Endothelial cell (in vitro differentiated cells): Measurements from ENCODE around the gene ORC3. TPM values are rescaled to one million over a fixed set of nuclear protein-coding genes. Genes with fewer than 3 reads are reported as not detected.

Source experiments
- DNase-seq: peaks from one replicate; pipeline ENCODE4 v3.0.0; 2021; ENCODE audit warnings: low spot score
- H3K27ac Mint-ChIP-seq: one replicate; pipeline ENCODE4 v1.8.0; 2021; ENCODE audit warnings: mixed read lengths, inconsistent platforms; ENCODE audit not compliant: unreplicated experiment
- H3K27me3 Mint-ChIP-seq: one replicate; pipeline ENCODE4 v1.8.0; 2021; ENCODE audit warnings: mild to moderate bottlenecking, moderate library complexity, mixed read lengths, inconsistent platforms; ENCODE audit not compliant: unreplicated experiment
- H3K36me3 Mint-ChIP-seq: one replicate; pipeline ENCODE4 v1.8.0; 2021; ENCODE audit warnings: mild to moderate bottlenecking, low read depth, mixed read lengths, inconsistent platforms; ENCODE audit not compliant: unreplicated experiment
- H3K4me1 Mint-ChIP-seq: one replicate; pipeline ENCODE4 v1.8.0; 2021; ENCODE audit warnings: mild to moderate bottlenecking, mixed read lengths, inconsistent platforms; ENCODE audit not compliant: unreplicated experiment
- H3K4me3 Mint-ChIP-seq: one replicate; pipeline ENCODE4 v1.8.0; 2021; ENCODE audit warnings: mild to moderate bottlenecking, mixed read lengths, inconsistent platforms; ENCODE audit not compliant: unreplicated experiment
- H3K9me3 Mint-ChIP-seq: one replicate; pipeline ENCODE4 v1.8.0; 2021; ENCODE audit warnings: mixed read lengths, inconsistent platforms; ENCODE audit not compliant: unreplicated experiment
- total RNA-seq: library from RNA; stranded (reverse); fragmentation: NEBNext Ultra II Directional; extraction: Animal tissue kit (Norgen Biotek cat#: 25700); gene quantifications from one replicate; pipeline ENCODE4 v1.2.1, GENCODE V29; 2021; ENCODE audit not compliant: unreplicated experiment
- TF ChIP-seq, protein P1 (sequence below): fragments of 200-600 bp; sonication (generic); IDR thresholded peaks from one replicate; pipeline ENCODE4 v1.5.0; 2021; ENCODE audit warnings: antibody characterized with exemption; ENCODE audit not compliant: unreplicated experiment

Gene ORC3
- total RNA-seq, 1 donor from 2014 or later, result 22.5 TPM

DNA sequence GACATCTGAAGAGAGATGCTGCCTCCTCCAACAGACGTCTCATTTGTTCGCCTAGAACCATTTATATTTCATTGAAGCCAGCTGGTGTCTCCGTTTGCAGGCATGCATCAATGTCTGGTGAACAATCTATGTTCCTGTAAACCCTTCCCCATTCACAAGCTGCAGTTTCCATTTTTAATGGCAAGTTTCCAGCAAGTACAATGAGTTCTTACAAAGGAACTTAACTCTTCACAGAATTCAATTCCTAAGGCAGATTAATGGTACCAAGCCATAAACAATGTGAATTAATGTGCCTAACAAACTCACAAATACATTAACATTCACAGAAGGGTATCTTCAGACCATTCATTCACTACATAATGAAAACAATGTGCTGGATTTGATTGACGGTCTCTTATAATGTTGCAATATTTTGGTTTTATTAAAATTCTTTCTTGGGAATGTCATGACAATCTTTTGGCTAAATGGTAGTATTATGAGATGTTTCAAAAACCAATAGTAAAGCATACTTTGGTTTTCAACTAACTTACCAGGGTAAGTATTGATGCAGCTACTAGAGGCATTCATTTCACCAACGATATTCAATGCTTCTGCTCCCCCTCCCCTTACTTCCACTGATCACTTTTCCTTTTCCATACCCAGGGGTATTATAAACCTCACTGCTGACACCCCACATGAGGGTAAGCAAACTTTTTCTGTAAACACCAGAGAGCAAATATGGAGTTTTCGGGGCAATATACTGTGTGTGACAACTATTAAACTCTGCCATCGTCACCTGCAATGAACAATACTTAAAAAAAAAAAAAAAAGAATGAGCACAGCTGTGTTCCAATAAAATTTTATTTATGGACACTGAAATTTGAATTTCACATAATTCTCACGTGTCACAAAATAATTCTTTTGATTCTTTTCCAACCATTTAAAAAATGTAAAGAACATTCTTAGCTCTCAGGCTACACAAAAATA, 107.9 kb downstream of the ORC3 start:
- DNase-seq, result no peak
- TF ChIP-seq, protein P1, sequence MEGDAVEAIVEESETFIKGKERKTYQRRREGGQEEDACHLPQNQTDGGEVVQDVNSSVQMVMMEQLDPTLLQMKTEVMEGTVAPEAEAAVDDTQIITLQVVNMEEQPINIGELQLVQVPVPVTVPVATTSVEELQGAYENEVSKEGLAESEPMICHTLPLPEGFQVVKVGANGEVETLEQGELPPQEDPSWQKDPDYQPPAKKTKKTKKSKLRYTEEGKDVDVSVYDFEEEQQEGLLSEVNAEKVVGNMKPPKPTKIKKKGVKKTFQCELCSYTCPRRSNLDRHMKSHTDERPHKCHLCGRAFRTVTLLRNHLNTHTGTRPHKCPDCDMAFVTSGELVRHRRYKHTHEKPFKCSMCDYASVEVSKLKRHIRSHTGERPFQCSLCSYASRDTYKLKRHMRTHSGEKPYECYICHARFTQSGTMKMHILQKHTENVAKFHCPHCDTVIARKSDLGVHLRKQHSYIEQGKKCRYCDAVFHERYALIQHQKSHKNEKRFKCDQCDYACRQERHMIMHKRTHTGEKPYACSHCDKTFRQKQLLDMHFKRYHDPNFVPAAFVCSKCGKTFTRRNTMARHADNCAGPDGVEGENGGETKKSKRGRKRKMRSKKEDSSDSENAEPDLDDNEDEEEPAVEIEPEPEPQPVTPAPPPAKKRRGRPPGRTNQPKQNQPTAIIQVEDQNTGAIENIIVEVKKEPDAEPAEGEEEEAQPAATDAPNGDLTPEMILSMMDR, result no peak
- Mint-ChIP-seq H3K9me3 (no peaks in the 10 kb centered on the region), H3K4me3 (peak overlapping the region; percentile 82), H3K27me3 (peaks cover 16% of the 10 kb centered on the region), H3K27ac (peak overlapping the region; percentile 62), H3K36me3 (peaks cover 14% of the 10 kb centered on the region), H3K4me1 (peaks cover 20% of the 10 kb centered on the region)

DNA sequence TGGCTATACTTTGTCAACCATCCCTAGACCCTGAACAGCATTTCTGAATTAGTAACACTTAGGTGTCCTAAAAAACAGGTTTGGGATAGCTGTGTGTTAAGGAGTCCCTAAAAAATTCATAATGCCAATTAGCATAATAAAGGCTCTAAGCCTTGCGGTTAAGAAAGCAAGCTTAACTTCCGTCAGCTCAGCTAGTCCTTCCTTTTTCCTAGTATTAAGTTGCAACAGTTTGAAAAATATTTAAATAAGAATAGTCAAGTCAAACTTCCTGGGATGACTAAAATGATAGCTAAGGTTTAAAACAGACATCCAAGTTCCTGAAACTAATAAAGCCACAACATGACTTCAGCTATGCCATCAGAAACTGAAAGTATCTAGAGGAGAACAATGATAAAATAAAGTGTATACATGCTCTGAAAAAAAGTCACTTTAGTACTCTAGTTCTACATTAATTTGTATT, 108.6 kb downstream of the ORC3 start:
- TF ChIP-seq, protein P1, result no peak
- Mint-ChIP-seq H3K4me3 (peak overlapping the region; percentile 99), H3K9me3 (no peaks in the 10 kb centered on the region), H3K27ac (no peak overlapping the region), H3K36me3 (peaks cover 14% of the 10 kb centered on the region), H3K4me1 (peaks cover 20% of the 10 kb centered on the region), H3K27me3 (peaks cover 16% of the 10 kb centered on the region)
- no peak for DNase-seq

DNA sequence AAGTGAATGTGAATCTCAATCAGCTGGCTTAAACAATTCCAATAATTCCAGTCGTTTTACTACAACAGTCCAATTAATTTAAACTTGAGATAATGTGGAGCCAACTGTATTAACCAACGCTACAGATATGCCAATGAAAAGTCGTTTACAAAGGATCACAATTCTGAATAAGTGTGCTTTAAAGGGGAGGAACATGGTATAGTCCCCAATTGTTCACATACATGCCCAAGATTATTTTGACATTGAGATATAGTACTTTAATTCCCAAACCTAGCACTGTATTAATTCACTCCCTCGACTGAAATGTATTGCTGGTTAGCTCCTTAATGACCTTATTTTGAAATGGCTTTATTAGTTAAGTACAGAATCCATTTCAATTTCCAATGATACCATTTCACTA, 109.6 kb downstream of the ORC3 start:
- H3K27me3 Mint-ChIP-seq, result peaks cover 16% of the 10 kb centered on the region
- H3K9me3 Mint-ChIP-seq, result no peaks in the 10 kb centered on the region
- DNase-seq, result no peak
- peak overlapping the region; percentile 99 for H3K4me3 Mint-ChIP-seq
- peak overlapping the region; percentile 55 for H3K27ac Mint-ChIP-seq
- peaks cover 18% of the 10 kb centered on the region for H3K4me1 Mint-ChIP-seq
- H3K36me3 Mint-ChIP-seq, result peaks cover 14% of the 10 kb centered on the region
- TF ChIP-seq, protein P1, result no peak

DNA sequence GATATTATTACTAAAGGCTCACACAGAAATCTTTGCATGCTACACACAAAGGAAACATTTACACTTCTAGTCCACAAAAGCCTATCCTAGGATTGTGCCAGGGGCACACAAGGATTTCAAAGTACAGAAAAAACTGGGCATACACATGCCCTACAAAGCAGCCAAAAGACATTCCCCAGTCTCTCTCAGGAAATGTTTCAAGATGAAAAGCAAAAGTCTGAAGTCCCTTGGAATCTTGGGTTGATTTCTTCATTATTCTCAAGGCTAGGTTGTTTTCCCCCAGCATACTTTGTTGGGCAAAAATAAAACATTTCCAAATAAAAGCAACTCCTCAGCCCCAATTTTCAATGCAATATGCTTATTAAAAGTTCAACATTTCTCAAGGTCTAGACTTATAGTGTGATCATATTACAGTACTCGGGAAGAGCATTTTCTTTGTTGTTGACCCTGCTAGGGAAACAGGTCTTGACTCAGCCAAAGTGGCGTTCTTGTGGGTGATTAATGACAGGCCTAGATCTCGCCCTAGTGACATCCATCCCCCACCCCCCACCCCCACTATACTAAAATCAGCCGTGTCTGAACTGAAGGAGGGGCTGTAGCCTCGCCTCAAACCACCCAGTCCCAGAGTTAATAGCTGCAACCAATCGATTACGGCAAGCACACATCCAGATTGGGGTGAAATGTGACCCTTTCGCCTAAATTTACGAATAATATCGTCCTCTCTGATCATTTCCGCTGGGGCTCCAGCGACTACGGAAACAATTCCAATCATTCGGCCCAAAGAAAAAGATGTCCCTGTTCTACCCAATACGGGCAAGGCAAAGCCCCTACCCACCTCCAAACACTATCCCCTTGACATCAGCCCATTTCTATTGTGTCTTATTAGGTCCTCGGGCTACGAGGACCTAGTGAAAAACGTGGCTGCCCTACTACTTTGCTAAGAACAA, 110.7 kb downstream of the ORC3 start:
- Mint-ChIP-seq H3K9me3 (no peaks in the 10 kb centered on the region), H3K4me3 (peak overlapping the region; percentile 99), H3K27me3 (peaks cover 16% of the 10 kb centered on the region), H3K36me3 (peaks cover 14% of the 10 kb centered on the region), H3K27ac (peak overlapping the region; percentile 99), H3K4me1 (peaks cover 16% of the 10 kb centered on the region)
- TF ChIP-seq, protein P1, result no peak
- DNase-seq, result peak; percentile 10
